Measurements from ENCODE around the gene MSN. TPM values are rescaled to one million over a fixed set of nuclear protein-coding genes. Genes with fewer than 3 reads are reported as not detected.
"Not testable (repeated sequence)": the region's sequence is repeated elsewhere in the genome, so short reads cannot be mapped to it uniquely, and the experiment has no call there.

MSN gene
- total RNA-seq (100 to 1,000 TPM; 344 to 390 TPM), total RNA-seq (673 to 761 reads per million in 2 donors)

GRCh38 chrX:65667503-65668376 lies at the start of gene MSN:
TSS of gene MSN (plus strand) at chrX:65667654. CDS start at chrX:65667842, 188 bp downstream.
- no peaks in the 10 kb centered on the region for H3K27me3 Mint-ChIP-seq
- H3K36me3 Mint-ChIP-seq (ENCODE audit: low read depth): peaks cover 2% of the 10 kb centered on the region
- peak; percentile 51 to 64 (median 61) for DNase-seq
- no peaks in the 10 kb centered on the region for H3K9me3 ChIP-seq (ENCODE audit: control insufficient read depth, low read length, poor library complexity, severe bottlenecking)
- peaks cover 22% of the 10 kb centered on the region for H3K4me1 Mint-ChIP-seq
- ATAC-seq: peak; percentile 88
- H3K4me3 Mint-ChIP-seq: peak within 1 kb of the TSS; percentile 92
- peak within 1 kb of the TSS; percentile 94 for H3K27ac Mint-ChIP-seq

GRCh38 chrX:65620096-65620705 lies 47.3 kb upstream of the MSN start:
- ATAC-seq: not testable (repeated sequence)

GRCh38 chrX:65630771-65631170 lies 36.7 kb upstream of the MSN start:
- no peak for ATAC-seq
- H3K4me3 Mint-ChIP-seq: no peak overlapping the region
- H3K36me3 Mint-ChIP-seq (ENCODE audit: low read depth): peaks cover 2% of the 10 kb centered on the region

More at GRCh38 chrX:65620096-65620705, 47.3 kb upstream of the MSN start:
- not testable (repeated sequence) for H3K4me1 Mint-ChIP-seq; H3K27me3 Mint-ChIP-seq; H3K27ac Mint-ChIP-seq; H3K4me3 Mint-ChIP-seq; H3K9me3 ChIP-seq (ENCODE audit: control insufficient read depth, low read length, poor library complexity, severe bottlenecking); DNase-seq; H3K36me3 Mint-ChIP-seq (ENCODE audit: low read depth)

GRCh38 chrX:65633826-65634225 lies 33.6 kb upstream of the MSN start:
- H3K27me3 Mint-ChIP-seq: no peaks in the 10 kb centered on the region
- H3K9me3 ChIP-seq (ENCODE audit: control insufficient read depth, low read length, poor library complexity, severe bottlenecking): no peaks in the 10 kb centered on the region
- no peak for ATAC-seq
- H3K36me3 Mint-ChIP-seq (ENCODE audit: low read depth): peaks cover 2% of the 10 kb centered on the region
- no peak overlapping the region for H3K27ac Mint-ChIP-seq
- H3K4me3 Mint-ChIP-seq: no peak overlapping the region
- peaks cover 4% of the 10 kb centered on the region for H3K4me1 Mint-ChIP-seq
- DNase-seq: no peak

More at GRCh38 chrX:65630771-65631170, 36.7 kb upstream of the MSN start:
- H3K27me3 Mint-ChIP-seq: no peaks in the 10 kb centered on the region
- H3K27ac Mint-ChIP-seq: no peak overlapping the region
- no peak for DNase-seq
- no peaks in the 10 kb centered on the region for H3K9me3 ChIP-seq (ENCODE audit: control insufficient read depth, low read length, poor library complexity, severe bottlenecking)
- H3K4me1 Mint-ChIP-seq: peaks cover 4% of the 10 kb centered on the region

- ATAC-seq (no peak), DNase-seq (no peak)
- H3K4me3 Mint-ChIP-seq: no peak overlapping the region
- no peaks in the 10 kb centered on the region for H3K27me3 Mint-ChIP-seq
- H3K27ac Mint-ChIP-seq: no peak overlapping the region
- H3K4me1 Mint-ChIP-seq: peaks cover 4% of the 10 kb centered on the region
- peaks cover 2% of the 10 kb centered on the region for H3K36me3 Mint-ChIP-seq (ENCODE audit: low read depth)
- no peaks in the 10 kb centered on the region for H3K9me3 ChIP-seq (ENCODE audit: control insufficient read depth, low read length, poor library complexity, severe bottlenecking)
Measured at GRCh38 chrX:65634732-65635131, 32.7 kb upstream of the MSN start.

GRCh38 chrX:65635378-65635777 lies 32.1 kb upstream of the MSN start:
- no peaks in the 10 kb centered on the region for H3K27me3 Mint-ChIP-seq
- no peak for DNase-seq
- no peak for ATAC-seq
- no peak overlapping the region for H3K27ac Mint-ChIP-seq
- no peaks in the 10 kb centered on the region for H3K9me3 ChIP-seq (ENCODE audit: control insufficient read depth, low read length, poor library complexity, severe bottlenecking)
- H3K4me1 Mint-ChIP-seq: peaks cover 4% of the 10 kb centered on the region
- H3K36me3 Mint-ChIP-seq (ENCODE audit: low read depth): peaks cover 2% of the 10 kb centered on the region
- no peak overlapping the region for H3K4me3 Mint-ChIP-seq

GRCh38 chrX:65635822-65636221 lies 31.6 kb upstream of the MSN start:
- no peak overlapping the region for H3K27ac Mint-ChIP-seq
- no peaks in the 10 kb centered on the region for H3K27me3 Mint-ChIP-seq
- DNase-seq: no peak
- H3K4me3 Mint-ChIP-seq: no peak overlapping the region
- H3K4me1 Mint-ChIP-seq: peaks cover 4% of the 10 kb centered on the region
- no peak for ATAC-seq
- H3K9me3 ChIP-seq (ENCODE audit: control insufficient read depth, low read length, poor library complexity, severe bottlenecking): no peaks in the 10 kb centered on the region
- peaks cover 2% of the 10 kb centered on the region for H3K36me3 Mint-ChIP-seq (ENCODE audit: low read depth)

GRCh38 chrX:65636261-65636660 lies 31.2 kb upstream of the MSN start:
- not testable (repeated sequence) for H3K4me1 Mint-ChIP-seq; H3K27ac Mint-ChIP-seq; H3K36me3 Mint-ChIP-seq (ENCODE audit: low read depth); DNase-seq; ATAC-seq; H3K27me3 Mint-ChIP-seq; H3K4me3 Mint-ChIP-seq; H3K9me3 ChIP-seq (ENCODE audit: control insufficient read depth, low read length, poor library complexity, severe bottlenecking)

GRCh38 chrX:65637335-65637734 lies 30.1 kb upstream of the MSN start:
- no peak for ATAC-seq
- Mint-ChIP-seq H3K4me1 (peaks cover 3% of the 10 kb centered on the region), H3K36me3 (ENCODE audit: low read depth) (peaks cover 2% of the 10 kb centered on the region), H3K27me3 (no peaks in the 10 kb centered on the region), H3K27ac (peak overlapping the region; percentile 27), H3K4me3 (no peak overlapping the region)
- DNase-seq: no peak
- H3K9me3 ChIP-seq (ENCODE audit: control insufficient read depth, low read length, poor library complexity, severe bottlenecking): no peaks in the 10 kb centered on the region

GRCh38 chrX:65642914-65643491 lies 24.5 kb upstream of the MSN start:
- DNase-seq: no peak
- no peak for ATAC-seq
- H3K4me1 Mint-ChIP-seq: peaks cover 7% of the 10 kb centered on the region
- no peaks in the 10 kb centered on the region for H3K27me3 Mint-ChIP-seq
- no peak overlapping the region for H3K27ac Mint-ChIP-seq
- no peaks in the 10 kb centered on the region for H3K9me3 ChIP-seq (ENCODE audit: control insufficient read depth, low read length, poor library complexity, severe bottlenecking)
- no peak overlapping the region for H3K4me3 Mint-ChIP-seq
- no peaks in the 10 kb centered on the region for H3K36me3 Mint-ChIP-seq (ENCODE audit: low read depth)

- DNase-seq (no peak), ATAC-seq (no peak)
- Mint-ChIP-seq H3K36me3 (ENCODE audit: low read depth) (no peaks in the 10 kb centered on the region), H3K4me3 (no peak overlapping the region), H3K27ac (no peak overlapping the region), H3K27me3 (no peaks in the 10 kb centered on the region), H3K4me1 (peaks cover 7% of the 10 kb centered on the region)
- no peaks in the 10 kb centered on the region for H3K9me3 ChIP-seq (ENCODE audit: control insufficient read depth, low read length, poor library complexity, severe bottlenecking)
Measured at GRCh38 chrX:65643531-65644052, 23.9 kb upstream of the MSN start.

- Mint-ChIP-seq H3K27ac (no peak overlapping the region), H3K4me3 (no peak overlapping the region), H3K27me3 (no peaks in the 10 kb centered on the region), H3K36me3 (ENCODE audit: low read depth) (no peaks in the 10 kb centered on the region), H3K4me1 (peaks cover 7% of the 10 kb centered on the region)
- ATAC-seq (no peak), DNase-seq (no peak)
- no peaks in the 10 kb centered on the region for H3K9me3 ChIP-seq (ENCODE audit: control insufficient read depth, low read length, poor library complexity, severe bottlenecking)
Measured at GRCh38 chrX:65644621-65645289, 22.7 kb upstream of the MSN start.

GRCh38 chrX:65647801-65648200 lies 19.7 kb upstream of the MSN start:
- Mint-ChIP-seq H3K4me1 (peaks cover 7% of the 10 kb centered on the region), H3K36me3 (ENCODE audit: low read depth) (no peaks in the 10 kb centered on the region), H3K4me3 (no peak overlapping the region), H3K27ac (no peak overlapping the region), H3K27me3 (no peaks in the 10 kb centered on the region)
- ATAC-seq: no peak
- no peak for DNase-seq
- no peaks in the 10 kb centered on the region for H3K9me3 ChIP-seq (ENCODE audit: control insufficient read depth, low read length, poor library complexity, severe bottlenecking)
